Measurements from ENCODE around the gene SERPINA3.
"Not testable (repeated sequence)": the region's sequence is repeated elsewhere in the genome, so short reads cannot be mapped to it uniquely, and the experiment has no call there.

Gene SERPINA3

GRCh38 chr14:94586635-94587034 lies 25.6 kb upstream of the SERPINA3 start:
- DNase-seq = no peak

DNA sequence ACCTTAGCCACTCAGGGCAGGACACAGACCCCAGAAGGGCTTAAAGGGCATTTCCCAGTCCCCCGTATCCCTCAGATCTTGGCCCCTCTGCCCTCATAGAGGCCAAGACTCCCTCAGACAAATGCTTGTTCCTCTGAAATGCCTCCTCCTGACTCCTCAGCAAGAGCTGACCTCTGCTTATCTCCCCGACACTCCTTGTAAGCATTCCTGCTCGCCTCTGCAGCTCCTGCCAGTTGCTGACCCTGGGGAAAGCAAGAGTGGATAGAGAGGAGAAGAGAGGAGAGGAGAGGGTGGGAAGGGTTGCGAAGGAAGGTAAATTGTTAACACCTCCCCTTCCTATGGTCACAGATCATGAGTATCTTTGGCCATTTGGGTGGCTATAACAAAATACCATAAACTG lies 23.9 kb upstream of the SERPINA3 start:
- no peak for DNase-seq

- DNase-seq = no peak
Observed at GRCh38 chr14:94591073-94591472, 21.1 kb upstream of the SERPINA3 start.

- no peak for DNase-seq
Observed at GRCh38 chr14:94591871-94592270, 20.3 kb upstream of the SERPINA3 start.

DNA sequence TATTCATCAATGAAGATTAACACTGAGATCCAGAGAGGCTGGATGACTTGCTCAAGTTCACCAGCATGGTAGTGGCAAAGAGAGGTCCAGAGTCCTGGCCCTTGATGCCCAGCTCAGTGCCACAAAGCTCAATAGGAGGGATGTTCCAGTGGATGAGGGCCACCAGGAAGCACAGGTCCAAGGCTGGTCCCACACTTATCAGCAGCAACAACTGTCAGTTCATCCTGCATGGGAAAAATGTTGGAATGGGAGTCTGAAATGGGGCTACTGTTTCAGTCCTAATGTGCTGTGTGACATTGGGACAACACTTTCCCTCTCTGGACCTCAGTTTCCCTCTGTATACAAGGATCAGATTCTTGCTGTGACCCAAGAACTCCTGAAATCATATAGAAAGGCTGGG lies 19.7 kb upstream of the SERPINA3 start:
- DNase-seq = no peak

- no peak for DNase-seq
Observed at GRCh38 chr14:94593376-94593748, 18.8 kb upstream of the SERPINA3 start.

- DNase-seq = no peak
Observed at GRCh38 chr14:94593749-94594431, 18.3 kb upstream of the SERPINA3 start.

DNA sequence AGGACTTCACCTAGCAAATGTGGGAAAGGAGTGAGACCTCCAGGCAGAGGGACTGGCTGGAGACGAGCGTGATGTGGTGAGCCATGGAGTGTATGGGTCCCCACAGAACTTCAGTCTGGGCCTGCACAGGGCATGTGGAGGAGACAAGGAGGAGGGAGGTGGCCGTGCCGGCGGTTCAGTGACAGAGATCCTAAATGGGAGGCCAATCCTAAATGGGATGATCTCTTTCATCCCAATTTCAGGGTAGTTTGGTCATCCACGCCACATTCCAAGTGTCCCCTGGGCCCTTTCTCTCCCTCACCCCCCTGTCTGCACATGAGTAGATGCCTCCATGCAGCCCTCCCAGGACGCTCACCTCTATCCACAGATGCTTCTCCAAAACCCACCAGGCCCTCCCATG lies 17.8 kb upstream of the SERPINA3 start:
- DNase-seq = no peak

- DNase-seq = no peak
Observed at GRCh38 chr14:94595912-94596311, 16.3 kb upstream of the SERPINA3 start.

DNA sequence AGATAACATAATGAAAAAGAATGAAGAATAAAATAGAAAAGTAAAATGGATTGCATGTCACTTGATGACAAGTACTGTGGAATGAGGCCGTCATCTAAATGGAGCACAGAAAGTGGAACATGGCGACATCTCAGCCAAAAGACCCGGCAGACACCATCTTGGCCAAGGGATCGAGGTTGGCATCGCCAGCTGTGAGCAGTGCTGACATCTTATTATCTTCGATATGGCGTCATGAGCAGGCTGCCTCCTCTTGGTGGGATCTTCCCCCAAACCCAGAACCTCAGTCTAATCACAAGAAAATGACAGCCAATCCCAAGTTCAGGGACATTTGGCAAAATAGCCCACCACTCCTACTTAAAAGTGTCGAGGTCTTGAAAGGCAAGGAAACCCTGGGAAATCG lies 15.8 kb upstream of the SERPINA3 start:
- no peak for DNase-seq

GRCh38 chr14:94597788-94598187 lies 14.4 kb upstream of the SERPINA3 start:
- no peak for DNase-seq

- DNase-seq = no peak
Observed at GRCh38 chr14:94598506-94598815, 13.7 kb upstream of the SERPINA3 start.

DNA sequence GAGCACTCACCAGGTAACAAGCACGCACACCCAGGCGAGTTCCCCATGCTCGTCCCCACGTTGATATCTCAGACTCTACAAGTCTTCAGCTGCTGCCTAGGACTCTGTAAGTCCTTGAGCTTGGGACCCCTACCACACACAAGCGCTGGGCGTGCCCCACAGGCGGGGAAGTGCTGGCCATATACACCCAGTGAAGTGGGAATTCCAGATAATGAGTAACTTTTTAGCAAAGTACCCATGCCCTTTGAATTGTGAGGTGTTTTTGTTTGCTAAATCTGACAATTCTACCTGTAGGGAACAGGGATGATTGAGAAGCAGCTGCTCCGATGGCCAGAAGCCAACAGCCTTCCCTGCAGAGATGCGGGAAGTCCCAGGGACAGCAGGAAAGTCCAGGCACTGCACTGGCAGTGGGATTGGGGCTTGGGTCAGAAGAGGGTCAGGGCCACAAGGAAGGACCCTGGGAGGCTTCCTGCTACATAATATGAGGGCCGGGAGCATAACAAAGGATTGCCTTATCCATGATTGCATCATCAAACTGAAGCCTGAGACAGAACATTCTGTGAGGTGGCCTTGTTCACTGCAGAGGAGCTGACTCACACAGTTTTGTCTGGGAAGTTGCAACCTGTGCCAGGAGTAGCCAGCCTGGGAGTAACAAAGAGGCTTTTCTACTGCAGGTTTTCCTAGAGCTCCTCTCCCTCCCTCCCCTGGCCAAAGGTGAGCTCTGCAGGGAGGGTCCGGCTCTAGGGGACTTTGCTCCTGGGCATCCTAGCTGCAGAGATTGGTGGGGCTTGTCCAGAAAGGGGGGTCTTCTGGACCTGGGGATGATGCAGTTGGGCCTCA lies 13.2 kb upstream of the SERPINA3 start:
- DNase-seq = no peak

- DNase-seq = no peak
Observed at GRCh38 chr14:94599656-94600004, 12.6 kb upstream of the SERPINA3 start.

DNA sequence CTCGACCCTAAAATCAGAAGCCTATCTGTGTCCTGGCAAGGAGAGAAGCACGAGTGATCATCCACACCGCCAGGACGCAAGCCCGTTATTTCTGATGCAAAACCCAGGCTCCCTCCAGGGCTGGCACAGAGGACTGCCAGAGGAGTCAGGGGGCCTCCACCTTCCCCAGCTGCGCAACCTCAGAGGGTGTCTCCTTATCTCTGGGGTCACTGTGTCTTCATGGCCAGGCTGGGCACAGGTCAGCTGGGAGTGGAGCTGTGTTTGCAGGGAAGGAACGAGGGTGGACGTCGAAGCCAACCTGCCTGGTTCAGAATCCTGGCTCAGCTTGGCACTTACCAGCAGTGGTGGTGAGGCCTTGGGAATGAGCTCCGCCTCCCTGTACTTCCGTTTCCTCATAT lies 12.0 kb upstream of the SERPINA3 start:
- no peak for DNase-seq

GRCh38 chr14:94601884-94602391 lies 10.3 kb upstream of the SERPINA3 start:
- DNase-seq = no peak

DNA sequence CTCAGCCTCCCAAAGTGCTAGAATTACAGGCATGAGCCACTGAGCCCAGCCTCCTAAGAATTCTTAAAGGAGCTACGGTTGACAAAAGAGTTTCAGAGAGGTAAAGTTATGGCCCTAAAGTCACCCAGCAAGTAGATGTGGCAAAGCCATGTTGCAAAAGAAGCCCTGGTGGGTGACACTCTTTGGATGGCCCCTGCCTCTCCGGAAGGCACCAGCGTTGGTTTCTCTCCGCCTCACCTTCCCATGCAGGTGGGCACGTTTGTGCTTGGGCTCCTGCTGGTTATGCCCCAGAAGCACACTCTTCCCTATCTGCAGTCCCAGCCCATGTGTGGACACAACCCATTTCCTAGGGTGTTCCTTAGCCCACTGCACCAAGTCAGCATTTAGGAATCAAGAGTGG lies 9.5 kb upstream of the SERPINA3 start:
- DNase-seq = no peak

DNA sequence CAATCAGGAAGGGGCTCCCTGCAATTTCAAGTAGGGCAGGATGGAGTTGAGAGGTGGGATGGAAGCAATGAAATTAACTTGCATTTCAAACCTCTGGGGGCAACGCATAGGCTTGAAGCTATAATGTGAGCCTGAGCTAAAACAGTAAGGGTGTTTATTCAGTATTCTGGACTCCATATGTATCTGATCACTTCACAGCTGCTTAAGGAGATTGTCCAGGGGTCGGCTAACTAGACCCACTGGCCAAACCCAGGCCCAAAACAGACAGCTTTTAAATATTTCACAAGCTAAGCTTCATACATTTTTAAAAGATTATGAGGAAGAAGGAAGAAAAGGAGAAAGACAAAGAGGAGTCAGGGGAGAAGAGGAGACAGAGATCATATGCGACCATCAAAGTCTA lies 6.8 kb upstream of the SERPINA3 start:
- no peak for DNase-seq

GRCh38 chr14:94608966-94609365 lies 3.2 kb upstream of the SERPINA3 start:
- DNase-seq = not testable (repeated sequence)

GRCh38 chr14:94611179-94611578 lies 1.0 kb upstream of the SERPINA3 start:
- DNase-seq = no peak

GRCh38 chr14:94612580-94613554 lies 676 bp downstream of the SERPINA3 start:
- no peak for DNase-seq

- DNase-seq = no peak
Observed at GRCh38 chr14:94613720-94614644, 1.8 kb downstream of the SERPINA3 start.

Data from NCI-H1048 (cell line).